ENCODE results near the gene GLIPR1.
"Not testable (repeated sequence)": the region's sequence is repeated elsewhere in the genome, so short reads cannot be mapped to it uniquely, and the experiment has no call there.

The GLIPR1 gene

GRCh38 chr12:75474116-75474515 is 6.4 kb upstream of the GLIPR1 start:
- DNase-seq (ENCODE audit: low read depth in 2 of 2) = no peak

DNA sequence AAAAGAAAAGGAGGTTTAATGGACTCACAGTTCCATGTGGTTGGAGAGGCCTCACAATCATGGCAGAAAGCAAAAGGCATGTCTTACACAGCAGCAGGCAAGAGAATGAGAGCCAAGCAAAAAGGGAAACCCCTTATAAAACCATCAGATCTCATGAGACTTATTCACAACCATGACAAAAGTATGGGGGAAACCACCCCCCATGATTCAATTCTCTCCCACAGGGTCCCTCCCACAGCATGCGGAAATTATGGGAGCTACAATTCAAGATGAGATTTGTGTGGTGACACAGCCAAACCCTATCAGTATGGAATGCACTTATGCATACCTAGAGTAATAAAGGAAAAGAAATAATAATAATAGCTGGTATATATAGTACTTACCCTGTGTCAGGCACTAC is 4.5 kb upstream of the GLIPR1 start:
- DNase-seq (ENCODE audit: low read depth in 2 of 2) = peak in 1 of 2 donors; percentile 42

DNA sequence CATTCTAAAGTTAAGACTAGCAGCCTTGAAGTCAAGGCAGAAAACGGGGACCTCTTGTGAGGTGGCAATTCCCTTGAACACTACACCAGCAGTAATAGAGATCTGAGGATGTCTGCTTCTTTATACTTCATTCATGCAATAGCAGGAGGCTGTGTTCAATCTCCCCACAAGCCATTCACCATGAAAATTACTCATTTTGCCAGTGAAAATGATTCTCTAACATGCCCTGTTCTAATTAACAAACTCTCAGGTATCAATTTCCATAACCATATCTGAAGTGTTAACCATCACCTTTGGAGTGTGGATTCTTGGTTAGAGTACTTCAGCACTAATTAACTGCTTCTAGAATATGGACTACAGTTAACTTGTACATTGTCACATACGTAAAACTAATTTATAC is 3.4 kb upstream of the GLIPR1 start:
- DNase-seq (ENCODE audit: low read depth in 2 of 2) = no peak

GRCh38 chr12:75478116-75478794 is 2.3 kb upstream of the GLIPR1 start:
- DNase-seq (ENCODE audit: low read depth in 2 of 2) = no peak

GRCh38 chr12:75479963-75480461 is 543 bp upstream of the GLIPR1 start:
- no peak for DNase-seq (ENCODE audit: low read depth in 2 of 2)

- no peak for DNase-seq (ENCODE audit: low read depth in 2 of 2)
Observed at GRCh38 chr12:75481013-75481705, 604 bp downstream of the GLIPR1 start.

DNA sequence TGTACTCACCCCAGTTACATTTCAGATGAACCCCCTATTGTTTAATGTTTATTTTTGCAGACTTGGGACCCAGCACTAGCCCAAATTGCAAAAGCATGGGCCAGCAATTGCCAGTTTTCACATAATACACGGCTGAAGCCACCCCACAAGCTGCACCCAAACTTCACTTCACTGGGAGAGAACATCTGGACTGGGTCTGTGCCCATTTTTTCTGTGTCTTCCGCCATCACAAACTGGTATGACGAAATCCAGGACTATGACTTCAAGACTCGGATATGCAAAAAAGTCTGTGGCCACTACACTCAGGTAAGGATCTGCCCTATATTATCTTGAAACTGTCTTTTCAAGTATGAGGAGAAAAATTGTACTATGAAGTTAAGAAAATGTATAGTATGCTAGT is 1.2 kb downstream of the GLIPR1 start:
- no peak for DNase-seq (ENCODE audit: low read depth in 2 of 2)

- DNase-seq (ENCODE audit: low read depth in 2 of 2) = no peak
Observed at GRCh38 chr12:75482646-75483045, 2.1 kb downstream of the GLIPR1 start.

GRCh38 chr12:75483431-75483830 is 2.9 kb downstream of the GLIPR1 start:
- DNase-seq (ENCODE audit: low read depth in 2 of 2) = no peak

GRCh38 chr12:75484450-75484849 is 3.9 kb downstream of the GLIPR1 start:
- not testable (repeated sequence) for DNase-seq (ENCODE audit: low read depth in 2 of 2)

DNA sequence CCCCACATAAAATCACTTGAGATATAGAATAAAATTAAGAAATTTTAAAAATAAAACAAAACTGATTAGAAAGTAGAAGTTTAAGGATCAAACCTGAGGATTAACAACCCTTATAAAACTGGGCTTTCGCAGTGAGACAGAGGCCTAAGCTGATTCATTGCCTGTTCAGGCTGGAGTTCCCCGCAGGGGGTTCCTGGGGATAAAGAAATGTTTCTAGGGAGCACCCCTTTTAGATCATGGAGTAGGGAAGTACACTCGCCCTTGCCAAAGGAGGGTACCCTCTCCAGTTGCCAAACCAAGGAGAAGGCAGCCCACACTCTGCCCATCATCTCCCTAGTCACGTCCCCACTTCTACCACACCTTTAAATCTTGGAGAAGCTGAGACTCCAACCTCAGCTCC is 6.8 kb downstream of the GLIPR1 start:
- DNase-seq (ENCODE audit: low read depth in 2 of 2) = no peak

- no peak for DNase-seq (ENCODE audit: low read depth in 2 of 2)
Observed at GRCh38 chr12:75488553-75488952, 8.0 kb downstream of the GLIPR1 start.

- no peak for DNase-seq (ENCODE audit: low read depth in 2 of 2)
Observed at GRCh38 chr12:75489187-75489586, 8.6 kb downstream of the GLIPR1 start.

DNA sequence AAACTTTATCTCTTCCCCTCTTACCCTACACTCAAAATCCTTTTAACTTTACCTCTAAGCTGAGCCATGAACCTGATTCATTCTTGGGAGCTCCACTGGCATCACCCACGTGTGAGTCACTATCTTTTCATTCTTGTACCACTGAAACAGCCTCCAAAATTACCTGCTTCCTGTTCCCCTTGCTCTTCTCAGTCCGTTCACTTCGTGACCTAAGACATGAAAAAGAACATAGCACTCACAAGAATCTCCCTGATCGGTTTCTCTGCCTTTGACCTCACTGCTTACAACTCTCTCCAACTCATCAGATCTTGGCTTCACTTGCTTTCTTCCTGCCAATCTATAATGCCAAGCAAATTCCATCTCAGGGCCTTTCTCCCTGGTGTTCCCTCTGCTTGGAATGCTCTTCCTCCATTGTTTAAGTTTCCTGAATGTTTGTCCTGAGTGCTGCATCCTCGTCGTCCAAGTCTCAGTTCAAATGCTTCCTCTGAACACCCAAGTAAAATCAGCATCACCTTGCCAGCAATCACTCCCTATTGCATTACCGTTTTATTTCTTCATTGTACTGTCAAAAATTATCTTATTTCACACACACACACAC is 9.2 kb downstream of the GLIPR1 start:
- DNase-seq (ENCODE audit: low read depth in 2 of 2) = peak in 1 of 2 donors; percentile 10

GRCh38 chr12:75491169-75491568 is 10.6 kb downstream of the GLIPR1 start:
- DNase-seq (ENCODE audit: low read depth in 2 of 2) = no peak

- no peak for DNase-seq (ENCODE audit: low read depth in 2 of 2)
Observed at GRCh38 chr12:75503459-75503858, 22.9 kb downstream of the GLIPR1 start.

DNA sequence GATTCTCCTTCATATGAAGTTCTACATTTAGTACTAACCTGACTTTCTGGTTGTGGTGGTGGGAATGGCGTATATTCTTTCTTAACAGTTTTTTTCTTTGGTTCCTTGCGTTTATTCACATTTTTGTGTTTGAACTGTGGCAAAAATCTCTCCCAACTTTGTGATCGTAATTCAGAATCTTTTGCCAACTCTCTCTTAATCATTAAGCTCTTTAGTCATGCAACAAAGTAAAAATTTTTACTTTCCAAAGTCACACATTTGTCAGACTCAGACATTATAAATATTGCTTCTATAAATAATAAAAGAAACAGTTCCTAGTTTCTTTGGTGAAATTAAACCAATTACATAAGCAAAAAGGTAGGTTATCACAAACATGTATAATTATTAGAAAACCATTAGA is 23.3 kb downstream of the GLIPR1 start:
- DNase-seq (ENCODE audit: low read depth in 2 of 2) = no peak

DNA sequence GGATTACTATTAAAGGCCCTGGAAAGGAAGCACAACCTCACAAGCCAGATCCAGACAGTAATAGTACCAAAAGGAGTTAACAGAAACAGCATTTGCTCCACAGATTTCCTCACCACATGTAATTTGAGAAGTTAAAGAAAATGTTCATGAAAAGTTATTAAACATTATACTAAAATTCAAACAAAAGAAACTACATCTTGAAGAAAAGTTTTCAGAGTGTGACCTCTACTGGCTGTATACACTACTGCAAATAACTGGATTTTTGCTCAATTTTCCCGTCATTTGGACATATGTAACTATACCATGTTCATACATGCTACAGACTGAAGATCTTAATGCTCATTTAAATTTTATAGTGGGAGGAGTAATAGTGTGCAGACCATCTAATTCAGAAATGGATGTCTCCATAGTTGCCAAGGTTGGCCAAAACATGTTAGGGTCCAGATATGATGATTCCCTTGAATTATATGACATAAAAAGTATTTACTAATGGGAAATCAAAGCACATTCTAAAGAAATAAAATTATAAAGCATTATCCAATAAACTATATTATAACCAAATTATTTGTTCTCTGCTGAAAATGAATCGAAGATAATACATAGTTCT is 25.3 kb downstream of the GLIPR1 start:
- no peak for DNase-seq (ENCODE audit: low read depth in 2 of 2)

- no peak for DNase-seq (ENCODE audit: low read depth in 2 of 2)
Observed at GRCh38 chr12:75507086-75507485, 26.5 kb downstream of the GLIPR1 start.

GRCh38 chr12:75508159-75508558 is 27.6 kb downstream of the GLIPR1 start:
- DNase-seq (ENCODE audit: low read depth in 2 of 2) = no peak

DNA sequence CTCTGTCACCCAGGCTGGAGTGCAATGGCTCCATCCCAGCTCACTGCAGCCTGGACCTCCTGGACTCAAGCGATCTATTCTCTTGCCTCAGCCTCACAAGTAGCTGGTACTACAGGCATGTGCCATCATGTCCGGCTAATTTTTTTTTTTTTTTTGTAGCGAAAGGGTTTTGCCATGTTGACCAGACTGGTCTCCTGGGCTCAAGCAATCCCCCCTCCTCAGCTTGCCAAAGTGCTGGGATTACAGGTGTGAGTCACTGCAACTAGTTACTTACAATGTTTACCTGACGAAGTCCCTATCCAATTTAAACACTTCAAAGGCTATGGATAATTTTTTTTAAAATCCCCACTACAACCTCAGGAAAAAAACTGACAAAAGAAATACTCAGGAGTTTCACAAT is 29.1 kb downstream of the GLIPR1 start:
- no peak for DNase-seq (ENCODE audit: low read depth in 2 of 2)

Measured in stimulated activated CD8-positive, alpha-beta memory T cell treated with anti-CD3 and anti-CD28 coated beads, Interleukin-15, amount 100 ng/mL, for 48 hours (primary cell).